ENCODE measurements around the gene AMY1C.
"Not testable (repeated sequence)": the region's sequence is repeated elsewhere in the genome, so short reads cannot be mapped to it uniquely, and the experiment has no call there.

- not testable (repeated sequence) for TF ChIP-seq CTCF, EP300, POLR2A (IDR thresholded peaks at IDR 0.05)
Measured at GRCh38 chr1:103745040-103745439, 4.7 kb upstream of the AMY1C start.
